ENCODE data around the gene TCOF1.

TCOF1 gene

GRCh38 chr5:150404941-150405816, 47.7 kb downstream of the TCOF1 start:
- Histone ChIP-seq H2AFZ (ENCODE audit: low read depth) (no peak overlapping the region), H3K27ac (no peak overlapping the region), H3K4me1 (ENCODE audit: low read depth, poor library complexity, severe bottlenecking) (peaks cover 5% of the 10 kb centered on the region), H3K36me3 (ENCODE audit: insufficient read depth) (peaks cover 4% of the 10 kb centered on the region; the same call in 1 of the 2 replicates), H4K20me1 (ENCODE audit: insufficient read depth) (no peaks in the 10 kb centered on the region; the same call in 1 of the 2 replicates), H3K4me3 (IDR thresholded peaks at IDR 0.05; ENCODE audit: insufficient read depth, low read depth, low read length) (no peak overlapping the region), H3K9ac (no peak overlapping the region), H3K79me2 (ENCODE audit: insufficient read depth, low read depth) (peaks cover 25% of the 10 kb centered on the region), H3K27me3 (ENCODE audit: insufficient read depth, low read depth) (no peaks in the 10 kb centered on the region), H3K4me2 (no peak overlapping the region)
- TF ChIP-seq, protein P1, sequence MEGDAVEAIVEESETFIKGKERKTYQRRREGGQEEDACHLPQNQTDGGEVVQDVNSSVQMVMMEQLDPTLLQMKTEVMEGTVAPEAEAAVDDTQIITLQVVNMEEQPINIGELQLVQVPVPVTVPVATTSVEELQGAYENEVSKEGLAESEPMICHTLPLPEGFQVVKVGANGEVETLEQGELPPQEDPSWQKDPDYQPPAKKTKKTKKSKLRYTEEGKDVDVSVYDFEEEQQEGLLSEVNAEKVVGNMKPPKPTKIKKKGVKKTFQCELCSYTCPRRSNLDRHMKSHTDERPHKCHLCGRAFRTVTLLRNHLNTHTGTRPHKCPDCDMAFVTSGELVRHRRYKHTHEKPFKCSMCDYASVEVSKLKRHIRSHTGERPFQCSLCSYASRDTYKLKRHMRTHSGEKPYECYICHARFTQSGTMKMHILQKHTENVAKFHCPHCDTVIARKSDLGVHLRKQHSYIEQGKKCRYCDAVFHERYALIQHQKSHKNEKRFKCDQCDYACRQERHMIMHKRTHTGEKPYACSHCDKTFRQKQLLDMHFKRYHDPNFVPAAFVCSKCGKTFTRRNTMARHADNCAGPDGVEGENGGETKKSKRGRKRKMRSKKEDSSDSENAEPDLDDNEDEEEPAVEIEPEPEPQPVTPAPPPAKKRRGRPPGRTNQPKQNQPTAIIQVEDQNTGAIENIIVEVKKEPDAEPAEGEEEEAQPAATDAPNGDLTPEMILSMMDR (conservative IDR thresholded peaks at IDR 0.05; ENCODE audit: low read depth, low read length) = no peak

- no peak overlapping the region for H2AFZ ChIP-seq (ENCODE audit: low read depth)
- H3K79me2 ChIP-seq (ENCODE audit: insufficient read depth, low read depth) = peaks cover 36% of the 10 kb centered on the region
- TF ChIP-seq, protein P1 (conservative IDR thresholded peaks at IDR 0.05; ENCODE audit: low read depth, low read length) = no peak
- H3K27ac ChIP-seq = no peak overlapping the region
- no peak overlapping the region for H3K4me3 ChIP-seq (IDR thresholded peaks at IDR 0.05; ENCODE audit: insufficient read depth, low read depth, low read length)
- H3K4me2 ChIP-seq = no peak overlapping the region
- no peaks in the 10 kb centered on the region for H3K27me3 ChIP-seq (ENCODE audit: insufficient read depth, low read depth)
- peaks cover 4% of the 10 kb centered on the region; the same call in 1 of the 2 replicates for H3K36me3 ChIP-seq (ENCODE audit: insufficient read depth)
- H3K4me1 ChIP-seq (ENCODE audit: low read depth, poor library complexity, severe bottlenecking) = peaks cover 15% of the 10 kb centered on the region
- no peak overlapping the region for H3K9ac ChIP-seq
- peaks cover 5% of the 10 kb centered on the region; the same call in 1 of the 2 replicates for H4K20me1 ChIP-seq (ENCODE audit: insufficient read depth)
These were observed 48.7 kb downstream of the TCOF1 start for GRCh38 chr5:150406103-150406722.

- TF ChIP-seq, protein P1 (conservative IDR thresholded peaks at IDR 0.05; ENCODE audit: low read depth, low read length) = no peak
- H3K79me2 ChIP-seq (ENCODE audit: insufficient read depth, low read depth) = peaks cover 41% of the 10 kb centered on the region
- no peak overlapping the region for H3K27ac ChIP-seq
- no peaks in the 10 kb centered on the region for H3K27me3 ChIP-seq (ENCODE audit: insufficient read depth, low read depth)
- H3K4me3 ChIP-seq (IDR thresholded peaks at IDR 0.05; ENCODE audit: insufficient read depth, low read depth, low read length) = no peak overlapping the region
- no peak overlapping the region for H2AFZ ChIP-seq (ENCODE audit: low read depth)
- no peak overlapping the region for H3K9ac ChIP-seq
- H3K36me3 ChIP-seq (ENCODE audit: insufficient read depth) = peaks cover 4% of the 10 kb centered on the region; the same call in 1 of the 2 replicates
- peaks cover 16% of the 10 kb centered on the region for H3K4me1 ChIP-seq (ENCODE audit: low read depth, poor library complexity, severe bottlenecking)
- H3K4me2 ChIP-seq = no peak overlapping the region
- H4K20me1 ChIP-seq (ENCODE audit: insufficient read depth) = peaks cover 5% of the 10 kb centered on the region; the same call in 1 of the 2 replicates
These were observed 49.2 kb downstream of the TCOF1 start for GRCh38 chr5:150406723-150407095.

DNA sequence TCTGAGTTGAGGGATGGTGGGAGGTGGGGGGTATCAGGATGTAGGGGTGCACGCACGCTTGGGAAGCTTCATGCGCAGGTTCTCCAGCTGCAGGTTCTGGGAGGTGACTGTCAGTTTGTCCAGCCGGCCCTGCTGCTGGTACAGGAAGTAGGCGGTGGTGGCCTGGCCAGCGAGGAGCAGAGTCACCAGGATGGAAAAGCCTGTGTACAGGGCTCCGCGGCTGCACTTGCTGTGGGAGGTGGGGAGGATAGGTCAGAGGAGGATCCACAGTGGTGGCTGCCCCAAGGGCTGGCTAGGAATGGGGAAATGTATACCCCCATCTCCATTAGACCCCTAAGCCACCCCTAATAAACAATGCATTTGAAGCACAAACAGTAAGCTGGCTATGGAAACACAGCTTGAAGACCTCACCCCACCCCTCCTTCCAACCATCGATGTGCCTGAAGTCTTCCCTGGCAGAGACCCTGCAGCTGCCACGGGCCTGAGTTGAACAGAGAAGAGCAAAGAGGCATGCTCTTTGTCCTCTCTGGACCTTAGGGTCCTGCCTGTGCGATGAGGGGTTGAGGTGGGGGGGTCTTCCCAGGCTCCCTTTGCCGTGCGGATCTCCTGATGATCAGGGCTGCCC, 49.7 kb downstream of the TCOF1 start:
- no peak overlapping the region for H3K27ac ChIP-seq
- peaks cover 46% of the 10 kb centered on the region for H3K79me2 ChIP-seq (ENCODE audit: insufficient read depth, low read depth)
- H4K20me1 ChIP-seq (ENCODE audit: insufficient read depth) = peaks cover 5% of the 10 kb centered on the region; the same call in 1 of the 2 replicates
- no peaks in the 10 kb centered on the region for H3K27me3 ChIP-seq (ENCODE audit: insufficient read depth, low read depth)
- no peak overlapping the region for H3K4me3 ChIP-seq (IDR thresholded peaks at IDR 0.05; ENCODE audit: insufficient read depth, low read depth, low read length)
- H2AFZ ChIP-seq (ENCODE audit: low read depth) = no peak overlapping the region
- H3K4me1 ChIP-seq (ENCODE audit: low read depth, poor library complexity, severe bottlenecking) = peaks cover 16% of the 10 kb centered on the region
- no peak overlapping the region for H3K4me2 ChIP-seq
- TF ChIP-seq, protein P1 (conservative IDR thresholded peaks at IDR 0.05; ENCODE audit: low read depth, low read length) = no peak
- peaks cover 4% of the 10 kb centered on the region; the same call in 1 of the 2 replicates for H3K36me3 ChIP-seq (ENCODE audit: insufficient read depth)
- H3K9ac ChIP-seq = no peak overlapping the region

Measured in KMS-11 (cell line).